NK-92 treated with Interleukin-12 subunit alpha and Interleukin-12 subunit beta, amount 100 ng/mL, for 24 hours (cell line): Measurements from ENCODE around the gene TBXAS1.
A peak's percentile ranks its signal among the peaks of the same experiment; 100 is the strongest.

Source experiments
- DNase-seq: peaks from one replicate; lab custom pipeline; 2025; lab: John Stamatoyannopoulos, UW

TBXAS1 gene

GRCh38 chr7:140048138-140048537 is 219.1 kb downstream of the TBXAS1 start:
- DNase-seq: no peak

- DNase-seq: no peak
These were observed 219.9 kb downstream of the TBXAS1 start for GRCh38 chr7:140048989-140049338.

- no peak for DNase-seq
These were observed 220.4 kb downstream of the TBXAS1 start for GRCh38 chr7:140049339-140050024.

- DNase-seq: no peak
These were observed 221.0 kb downstream of the TBXAS1 start for GRCh38 chr7:140050100-140050499.

DNA sequence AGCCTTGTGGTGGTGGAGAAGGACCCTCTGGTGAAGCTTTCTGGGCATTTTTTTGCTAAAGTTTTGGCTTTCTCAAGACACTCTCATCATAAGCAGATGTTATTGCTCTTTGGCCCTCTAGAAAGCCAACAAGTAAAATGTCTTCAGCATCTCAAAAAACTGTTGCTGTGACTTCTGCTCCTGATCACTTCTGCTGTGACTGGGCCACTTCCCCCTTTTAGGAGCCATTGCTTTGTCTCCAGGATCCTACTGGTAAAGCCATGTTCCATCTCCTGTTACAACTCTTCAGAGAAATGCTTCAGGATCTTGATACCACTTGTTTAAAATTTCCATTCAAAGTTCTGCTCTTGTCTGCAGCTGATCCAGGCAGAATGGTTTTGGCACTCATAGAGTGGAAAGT is 222.8 kb downstream of the TBXAS1 start:
- DNase-seq: no peak

DNA sequence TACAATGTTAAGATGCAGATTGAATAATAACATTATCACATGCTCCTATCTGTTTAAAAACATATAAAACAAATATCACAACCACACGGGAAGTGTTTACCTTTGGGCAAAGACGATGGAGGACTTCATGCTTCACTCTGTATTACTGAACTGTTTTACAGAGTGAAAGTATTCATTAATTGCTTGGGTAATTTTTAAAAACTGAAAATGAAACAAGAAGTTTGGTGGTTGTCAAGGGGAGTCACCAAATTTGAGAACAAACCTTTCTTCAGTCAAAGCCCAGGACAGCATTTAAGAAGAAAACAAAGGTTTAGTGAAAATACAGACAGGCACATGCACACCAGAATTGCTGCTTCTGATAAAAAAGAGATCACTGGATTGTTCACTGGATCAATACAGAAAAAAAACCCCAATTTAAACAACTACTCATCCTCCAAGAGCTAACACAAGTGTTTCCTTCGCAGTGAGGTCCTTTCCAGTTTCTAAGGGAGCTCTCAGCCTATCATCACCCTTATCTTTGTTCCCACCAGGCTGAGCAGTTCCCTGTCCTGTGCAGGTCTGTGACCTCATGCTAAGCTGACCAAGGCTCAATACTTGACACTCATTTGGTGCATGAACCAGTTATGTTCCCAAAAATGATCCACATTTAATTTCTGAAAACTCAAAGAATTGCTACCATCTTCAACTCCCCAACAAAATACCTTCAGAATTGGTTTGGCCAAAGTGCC is 224.9 kb downstream of the TBXAS1 start:
- DNase-seq: no peak

GRCh38 chr7:140054751-140055150 is 225.7 kb downstream of the TBXAS1 start:
- DNase-seq: no peak

DNA sequence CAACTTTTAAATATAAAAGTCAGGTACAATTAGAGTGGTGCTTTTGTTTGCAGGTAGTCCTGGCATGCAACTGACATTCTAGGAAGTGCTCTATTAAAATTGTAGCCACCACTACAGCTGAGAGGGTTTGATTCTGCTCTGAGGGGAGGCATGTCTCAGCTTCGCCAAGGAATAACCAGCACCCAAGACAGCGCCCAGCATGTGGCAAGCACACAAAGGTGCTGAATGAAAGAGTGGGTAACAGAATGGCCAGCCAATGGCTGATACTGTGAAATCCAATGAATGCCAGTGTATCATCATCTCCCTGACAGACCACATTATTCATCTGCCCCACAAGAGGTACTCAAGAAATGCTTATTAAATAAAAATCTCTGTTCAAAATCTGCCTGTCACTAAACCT is 226.8 kb downstream of the TBXAS1 start:
- DNase-seq: no peak

- no peak for DNase-seq
These were observed 227.5 kb downstream of the TBXAS1 start for GRCh38 chr7:140056431-140057142.

- DNase-seq: no peak
These were observed 228.1 kb downstream of the TBXAS1 start for GRCh38 chr7:140057143-140057535.

DNA sequence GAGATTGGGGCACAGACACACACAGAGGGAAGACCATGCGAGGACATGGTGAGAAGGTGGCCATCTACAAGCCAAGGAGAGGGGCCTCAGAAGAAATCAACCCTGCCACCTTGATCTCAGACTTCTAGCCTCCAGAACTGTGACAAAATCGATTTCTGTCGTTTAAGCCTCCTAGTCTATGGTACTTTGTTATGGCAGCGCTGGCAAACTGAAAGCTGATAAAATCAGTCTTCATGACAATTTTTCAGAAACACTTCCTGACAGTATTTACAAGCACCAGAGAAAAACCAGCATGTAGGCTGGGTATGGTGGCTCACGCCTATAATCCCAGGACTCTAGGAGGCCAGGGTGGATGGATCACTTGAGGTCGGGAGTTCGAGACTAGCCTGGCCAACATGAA is 229.5 kb downstream of the TBXAS1 start:
- DNase-seq: no peak

DNA sequence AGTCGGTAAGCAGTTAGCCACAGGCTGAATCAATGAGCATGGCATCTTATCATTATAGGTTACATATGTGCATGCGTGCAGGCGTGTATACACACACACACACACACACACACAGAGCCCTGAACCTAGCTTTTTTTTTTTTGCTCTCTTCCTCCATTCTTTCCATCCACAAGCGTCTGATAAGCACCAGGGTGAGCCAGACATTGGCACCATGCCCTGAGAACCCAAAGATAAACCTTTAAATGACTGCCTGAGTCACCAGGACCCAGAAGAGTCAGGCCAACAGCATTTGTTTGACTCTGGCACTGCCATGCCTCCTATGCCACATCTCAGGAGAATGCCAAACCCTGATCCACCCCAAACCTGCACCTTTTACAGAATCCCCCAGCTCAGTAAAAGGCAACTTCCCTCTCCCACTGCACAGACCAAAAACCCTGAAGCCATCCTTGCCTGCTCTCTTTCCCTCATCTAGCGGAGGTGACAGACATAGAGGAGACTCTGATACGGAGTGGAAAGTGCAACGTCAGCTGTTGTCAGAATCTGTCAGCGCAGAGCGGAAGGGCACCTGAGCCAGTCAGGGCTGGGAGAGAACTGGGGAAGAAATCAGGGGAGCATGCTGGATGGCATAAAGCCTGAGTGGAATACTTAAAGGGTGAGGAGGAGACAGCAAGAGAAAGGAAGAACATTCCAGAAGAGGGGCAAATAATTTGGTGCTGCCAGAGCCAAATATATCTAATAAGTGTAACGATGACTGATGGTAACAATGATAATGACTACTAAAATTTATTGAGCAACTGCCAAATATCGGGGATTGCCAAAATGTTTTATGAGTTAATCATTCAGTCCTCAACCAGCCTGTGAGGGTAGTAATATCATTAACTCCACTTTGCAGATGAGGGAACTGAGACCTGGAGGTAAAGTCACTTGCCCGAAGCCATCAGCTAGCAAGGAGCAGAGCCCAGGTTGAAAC is 230.5 kb downstream of the TBXAS1 start:
- DNase-seq: no peak

DNA sequence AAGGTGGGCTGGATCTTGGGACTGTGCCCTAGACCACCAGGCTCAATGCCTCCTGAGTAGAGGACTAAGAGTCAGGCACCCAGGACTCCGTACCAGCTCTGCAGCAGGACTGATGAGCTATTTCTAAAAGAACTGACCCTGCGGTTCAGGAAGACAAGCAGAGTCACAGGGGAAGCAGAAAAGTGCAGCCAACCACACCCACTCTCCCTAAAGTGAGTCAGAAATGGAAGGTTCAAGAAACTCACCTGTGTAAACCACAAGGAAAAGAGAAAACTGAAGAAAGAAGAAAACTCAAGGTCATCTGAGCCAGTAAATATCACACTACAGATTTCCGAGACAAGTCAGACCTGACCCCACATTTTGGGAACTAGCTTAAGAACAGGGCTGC is 231.2 kb downstream of the TBXAS1 start:
- no peak for DNase-seq

GRCh38 chr7:140060788-140061606 is 231.9 kb downstream of the TBXAS1 start:
- DNase-seq: no peak

- no peak for DNase-seq
These were observed 232.5 kb downstream of the TBXAS1 start for GRCh38 chr7:140061607-140061930.

GRCh38 chr7:140062118-140062527 is 233.1 kb downstream of the TBXAS1 start:
- DNase-seq: peak; percentile 41

DNA sequence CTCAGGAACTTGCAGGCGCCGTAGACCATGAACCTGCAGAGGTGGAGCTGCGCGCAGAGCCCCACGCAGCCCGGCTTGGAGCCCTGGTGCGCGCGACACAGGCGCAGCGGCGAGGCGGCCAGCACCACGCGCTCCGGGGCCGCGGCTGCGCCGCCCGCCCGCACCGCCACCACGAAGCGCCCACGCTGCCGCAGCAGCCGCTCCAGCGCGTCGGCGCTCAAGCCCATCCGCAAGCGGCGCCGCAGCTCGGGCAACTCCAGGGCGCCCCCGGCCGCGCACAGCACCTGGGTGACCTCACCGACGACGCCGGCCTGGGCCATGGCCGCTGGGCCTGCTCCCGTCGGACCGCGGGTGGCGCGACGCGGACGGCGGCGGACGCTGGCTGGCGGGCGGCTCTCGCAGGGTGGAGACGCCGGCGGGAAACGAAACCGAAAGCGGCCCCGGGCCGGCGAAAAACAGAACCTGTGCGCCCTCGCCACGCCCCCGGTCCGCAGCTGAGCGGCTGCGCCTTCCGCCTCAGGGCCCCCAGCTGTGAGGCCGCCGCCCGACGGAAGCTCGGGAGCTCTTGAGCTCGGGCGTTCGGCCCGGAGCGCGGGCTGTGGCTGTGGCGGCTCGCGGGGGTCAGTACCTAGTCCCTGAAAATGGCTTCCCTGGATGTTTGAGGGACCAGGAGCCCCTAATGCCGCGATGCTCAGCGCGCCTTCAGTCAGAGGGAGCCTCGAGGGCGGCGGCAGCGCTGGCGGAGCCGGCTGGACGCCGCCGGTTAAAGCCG is 233.7 kb downstream of the TBXAS1 start, which contains the start of gene PARP12:
TSS of gene PARP12 (minus strand) at position 424 of the 772 bp plus-strand sequence. CDS start at position 320, 104 bp downstream.
- DNase-seq: peak; percentile 92

GRCh38 chr7:140067052-140067451 is 238.0 kb downstream of the TBXAS1 start:
- DNase-seq: no peak

GRCh38 chr7:140068033-140068432 is 239.0 kb downstream of the TBXAS1 start:
- DNase-seq: no peak

DNA sequence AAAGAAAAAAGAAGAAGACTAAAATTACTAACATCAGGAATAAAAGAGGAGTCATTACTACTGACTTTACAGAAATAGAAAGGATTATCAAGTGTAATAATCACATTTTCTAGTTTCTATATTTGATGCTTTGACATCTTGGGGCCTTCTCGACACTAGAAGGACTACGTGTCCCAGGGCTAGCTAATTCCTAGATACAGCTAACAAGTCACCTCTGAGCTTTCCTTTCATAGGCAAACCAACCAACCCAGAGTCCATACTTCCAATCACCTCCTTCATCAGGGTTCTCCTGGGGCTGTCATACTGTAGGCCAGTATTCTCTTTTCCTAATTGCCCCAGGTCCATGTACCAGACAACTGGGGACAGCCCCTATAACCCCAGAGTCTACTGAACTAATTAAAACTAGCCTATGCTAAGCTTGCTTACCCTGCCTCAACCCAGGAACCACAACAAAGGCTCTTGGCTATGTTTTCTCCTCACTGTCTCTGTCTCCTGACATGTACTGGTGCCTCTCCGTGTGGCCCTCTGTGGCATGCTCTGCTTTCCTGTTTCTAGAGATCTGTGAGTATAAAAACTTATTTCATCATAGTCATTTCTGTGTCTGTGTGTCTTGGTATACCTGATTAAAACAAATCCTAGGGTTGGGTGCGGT is 240.4 kb downstream of the TBXAS1 start:
- no peak for DNase-seq
